Panc1 (cell line): ENCODE data around the gene TNFRSF1B. TPM values are rescaled to one million over a fixed set of nuclear protein-coding genes. Genes with fewer than 3 reads are reported as not detected.
A peak's percentile ranks its signal among the peaks of the same experiment; 100 is the strongest.

ENCODE experiments used
- ATAC-seq: fragments of 200-7000 bp; cut with Tn5 transposase; 2 replicates; pipeline ENCODE4 v1.9.1; 2020; ENCODE audit warnings: mild to moderate bottlenecking, moderate library complexity
- BruUV-seq: library from RNA; stranded (reverse); fragments of 400-500 nt; replicated peaks from 2 replicates; lab custom pipeline; 2021; lab: Mats Ljungman, UMichigan
- CTCF ChIA-PET: fragments of 300-600 bp; sonication (Branson Sonifier 250); formaldehyde crosslinking; loops from one replicate; lab custom pipeline; 2022; ENCODE audit warnings: antibody characterized with exemption; lab: Charles Lee
- POLR2A ChIA-PET: fragments of 300-600 bp; sonication (Branson Sonifier 250); formaldehyde crosslinking; loops from one replicate; lab custom pipeline; 2022; ENCODE audit warnings: antibody characterized with exemption; lab: Charles Lee
- DNase-seq: peaks from one replicate; pipeline ENCODE4 v3.0.0-alpha.2; 2010; ENCODE audit warnings: low read depth, low spot score
- H3K27ac ChIP-seq: 2 replicates; pipeline ENCODE4 v1.5.1; 2011; ENCODE audit warnings: mild to moderate bottlenecking, low read length, inconsistent platforms
- H3K27me3 ChIP-seq: fragments of 200-500 bp; sonication (Bioruptor generic); 2 replicates; pipeline ENCODE4 v1.6.0; 2014; ENCODE audit warnings: low read length, inconsistent platforms; ENCODE audit not compliant: control insufficient read depth, insufficient read depth
- H3K36me3 ChIP-seq: fragments of 200-500 bp; sonication (Bioruptor generic); 2 replicates; pipeline ENCODE4 v1.5.1; 2014; ENCODE audit warnings: inconsistent platforms, mild to moderate bottlenecking, low read length, moderate library complexity; ENCODE audit not compliant: control insufficient read depth, insufficient read depth
- H3K4me1 ChIP-seq: 2 replicates; pipeline ENCODE4 v1.5.1; 2011; ENCODE audit warnings: inconsistent platforms, mild to moderate bottlenecking, low read length, moderate library complexity; ENCODE audit not compliant: control insufficient read depth, insufficient read depth
- H3K4me3 ChIP-seq, 2 experiments: 2 replicates each; pipeline ENCODE4 v1.5.1; 2011 to 2012; ENCODE audit warnings: low read depth in 2 of 2, low read length in 2 of 2, mild to moderate bottlenecking in 2 of 2, inconsistent platforms in 1 of 2, moderate library complexity in 1 of 2
- H3K9me3 ChIP-seq: fragments of 200-500 bp; sonication (Bioruptor generic); 2 replicates; pipeline ENCODE4 v1.5.1; 2014; ENCODE audit warnings: low read depth, mild to moderate bottlenecking, inconsistent platforms, low read length, moderate library complexity; ENCODE audit not compliant: control insufficient read depth, insufficient read depth
- CTCF ChIP-seq: fragments of 450-650 bp; IDR thresholded peaks from 2 replicates; pipeline ENCODE4 v1.5.1; 2017; ENCODE audit warnings: mild to moderate bottlenecking
- POLR2AphosphoS5 ChIP-seq: IDR thresholded peaks from 2 replicates; pipeline ENCODE4 v1.6.1; 2012; ENCODE audit warnings: mild to moderate bottlenecking, low read depth, low read length, moderate library complexity
- REST ChIP-seq, 2 experiments: IDR thresholded peaks; 2 replicates each; pipeline ENCODE4 v1.6.1; 2011 to 2012; ENCODE audit warnings: low read depth in 2 of 2, control low read depth in 1 of 2, low read length in 1 of 2, mild to moderate bottlenecking in 1 of 2, moderate library complexity in 1 of 2; ENCODE audit not compliant: insufficient read depth in 1 of 2
- SIN3A ChIP-seq: IDR thresholded peaks from 2 replicates; pipeline ENCODE4 v1.6.1; 2012; ENCODE audit warnings: low read depth, mild to moderate bottlenecking, low read length, moderate library complexity, borderline replicate concordance; ENCODE audit not compliant: insufficient read depth
- TCF7L2 ChIP-seq: IDR thresholded peaks from 2 replicates; pipeline ENCODE4 v1.6.1; 2011; ENCODE audit warnings: mild to moderate bottlenecking, low read depth, low read length, inconsistent platforms
- in situ Hi-C: cut with HindIII; loops from 2 replicates; pipeline ENCODE4 v1.10.0; 2016; ENCODE audit warnings: low sequenced_read_pairs, low pct_unique_long_range_greater_than_20kb
- intact Hi-C: fragments of 100-400 bp; cut with micrococcal nuclease; formaldehyde crosslinking; loops from one replicate; pipeline ENCODE4 v1.10.0; 2022; ENCODE audit not compliant: unreplicated experiment
- total RNA-seq: library from RNA; stranded (reverse); gene quantifications from one replicate; pipeline ENCODE4 v1.2.1, GENCODE V29; 2021; ENCODE audit not compliant: unreplicated experiment

The TNFRSF1B gene
- total RNA-seq, 1 experiment from 2014 or later = 18.8 TPM

- Histone ChIP-seq H3K4me1 (no peaks in the 10 kb centered on the region), H3K36me3 (no peaks in the 10 kb centered on the region), H3K27ac (no peak overlapping the region), H3K4me3 (no peak overlapping the region), H3K27me3 (no peaks in the 10 kb centered on the region), H3K9me3 (no peaks in the 10 kb centered on the region)
- CTCF ChIA-PET = interaction anchor here (0.6 to 2.4 kb wide), 10 partner anchors 11 to 93 kb away, joined by 3 to 19 read pairs (median 4); no protein-coding TSS in a partner anchor
- intact Hi-C loops = loop anchor here (1.0 kb wide), 1 partner anchor 83 kb away; no protein-coding TSS in a partner anchor
- DNase-seq (no peak), ATAC-seq (peak; percentile 52; the same call in 1 of the 2 replicates)
- POLR2A ChIA-PET = no interaction called here
- in situ Hi-C loops = no loop called here
- TF ChIP-seq POLR2AphosphoS5 (no peak), TCF7L2 (no peak), CTCF (no peak), REST (IDR thresholded peaks at IDR 0.05; ENCODE audit: insufficient read depth in 1 of 2, low read depth in 2 of 2, low read length in 1 of 2) (no peak), SIN3A (no peak)
- BruUV-seq = no TSS peak
Measured at GRCh38 chr1:12125422-12126355, 41.1 kb upstream of the TNFRSF1B start.

GRCh38 chr1:12126781-12127180 is 40.0 kb upstream of the TNFRSF1B start:
- Histone ChIP-seq H3K4me1 (no peaks in the 10 kb centered on the region), H3K36me3 (no peaks in the 10 kb centered on the region), H3K27ac (no peak overlapping the region), H3K4me3 (no peak overlapping the region), H3K9me3 (no peaks in the 10 kb centered on the region), H3K27me3 (no peaks in the 10 kb centered on the region)
- no peak for DNase-seq
- no peak for TF ChIP-seq CTCF
- no peak for TF ChIP-seq POLR2AphosphoS5
- TF ChIP-seq SIN3A = no peak
- no peak for TF ChIP-seq TCF7L2
- no peak for TF ChIP-seq REST (IDR thresholded peaks at IDR 0.05; ENCODE audit: insufficient read depth in 1 of 2, low read depth in 2 of 2, low read length in 1 of 2)
- in situ Hi-C loops (no loop called here), intact Hi-C loops (no loop called here)
- ATAC-seq = no peak
- CTCF ChIA-PET = no interaction called here
- no TSS peak for BruUV-seq
- POLR2A ChIA-PET = no interaction called here
